IMR-90 (cell line): Measurements from ENCODE around the gene MLLT3. TPM values are rescaled to one million over a fixed set of nuclear protein-coding genes. Genes with fewer than 3 reads are reported as not detected.

ENCODE experiments used
- ATAC-seq: fragments of 200-7000 bp; cut with Tn5 transposase; 2 replicates; pipeline ENCODE4 v1.9.1; 2020; ENCODE audit warnings: low read depth, mild to moderate bottlenecking, moderate library complexity
- BruUV-seq: library from RNA; stranded (reverse); fragments of 400-500 nt; replicated peaks from 2 replicates; lab custom pipeline; 2021; lab: Mats Ljungman, UMichigan
- CTCF ChIA-PET: fragments of 300-600 bp; formaldehyde crosslinking; extraction: SDS; loops from one replicate; lab custom pipeline; 2021; ENCODE audit warnings: antibody characterized with exemption; lab: Yijun Ruan, JAX
- POLR2A ChIA-PET: fragments of 300-600 bp; sonication (Branson Sonifier 250); formaldehyde crosslinking; loops from one replicate; lab custom pipeline; 2022; ENCODE audit warnings: antibody characterized with exemption; ENCODE audit not compliant: unreplicated experiment; lab: Charles Lee
- DNase-seq: peaks from one replicate; pipeline ENCODE4 v3.0.0; 2013
- H2AFZ ChIP-seq: replicated peaks from 2 replicates; pipeline ENCODE3; 2013; ENCODE audit warnings: low read length, mild to moderate bottlenecking; ENCODE audit not compliant: poor library complexity
- H2AK5ac ChIP-seq: 2 replicates; pipeline ENCODE4 v1.6.1; 2013; ENCODE audit warnings: low read depth, low read length, inconsistent platforms
- H2AK9ac ChIP-seq: replicated peaks from 2 replicates; pipeline ENCODE3; 2013; ENCODE audit warnings: mild to moderate bottlenecking, low read depth, low read length, moderate library complexity; ENCODE audit not compliant: poor library complexity
- H2BK120ac ChIP-seq: 2 replicates; pipeline ENCODE4 v1.6.1; 2013; ENCODE audit warnings: low read depth, low read length, inconsistent platforms
- H2BK15ac ChIP-seq: 3 replicates; pipeline ENCODE4 v1.6.1; 2013; ENCODE audit warnings: low read depth, low read length, inconsistent platforms
- H2BK20ac ChIP-seq: 2 replicates; pipeline ENCODE4 v1.6.1; 2013; ENCODE audit warnings: low read depth, mild to moderate bottlenecking, inconsistent platforms, low read length, moderate library complexity
- H2BK5ac ChIP-seq: 2 replicates; pipeline ENCODE4 v1.6.1; 2013; ENCODE audit warnings: mild to moderate bottlenecking, low read depth, low read length, inconsistent platforms; ENCODE audit not compliant: poor library complexity, severe bottlenecking
- H3K14ac ChIP-seq: replicated peaks from 2 replicates; pipeline ENCODE4 v1.6.1; 2013; ENCODE audit warnings: low read depth, low read length, inconsistent platforms
- H3K18ac ChIP-seq: 2 replicates; pipeline ENCODE4 v1.6.1; 2013; ENCODE audit warnings: low read depth, low read length, control low read depth
- H3K23ac ChIP-seq: 2 replicates; pipeline ENCODE4 v1.6.1; 2013; ENCODE audit warnings: low read depth, low read length, inconsistent platforms
- H3K27ac ChIP-seq: 2 replicates; pipeline ENCODE4 v1.5.1; 2013; ENCODE audit warnings: mild to moderate bottlenecking, control low read depth, low read length; ENCODE audit not compliant: insufficient read depth
- H3K27me3 ChIP-seq: 2 replicates; pipeline ENCODE4 v1.6.1; 2013; ENCODE audit warnings: low read length; ENCODE audit not compliant: control insufficient read depth, insufficient read depth
- H3K36me3 ChIP-seq: 2 replicates; pipeline ENCODE4 v1.6.1; 2013; ENCODE audit warnings: low read length, mixed read lengths; ENCODE audit not compliant: control insufficient read depth, insufficient read depth
- H3K4ac ChIP-seq: 2 replicates; pipeline ENCODE4 v1.6.1; 2013; ENCODE audit warnings: low read depth, low read length, inconsistent platforms
- H3K4me1 ChIP-seq: 2 replicates; pipeline ENCODE4 v1.6.1; 2013; ENCODE audit warnings: low read length, mixed read lengths; ENCODE audit not compliant: control insufficient read depth, insufficient read depth
- H3K4me2 ChIP-seq: 2 replicates; pipeline ENCODE4 v1.6.1; 2013; ENCODE audit warnings: low read depth, mild to moderate bottlenecking, control low read depth, low read length, moderate library complexity
- H3K4me3 ChIP-seq: 2 replicates; pipeline ENCODE4 v1.5.1; 2013; ENCODE audit warnings: low read depth, mild to moderate bottlenecking, control low read depth, low read length, moderate library complexity; ENCODE audit not compliant: insufficient read depth
- H3K56ac ChIP-seq: 2 replicates; pipeline ENCODE4 v1.6.1; 2013; ENCODE audit warnings: low read length, inconsistent platforms; ENCODE audit not compliant: insufficient read depth; ENCODE audit errors: extremely low read depth
- H3K79me1 ChIP-seq, 2 experiments: 2 replicates each; pipeline ENCODE4 v1.6.1; 2013; ENCODE audit warnings: low read length in 2 of 2, inconsistent platforms in 1 of 2, low read depth in 1 of 2
- H3K9ac ChIP-seq: 2 replicates; pipeline ENCODE4 v1.6.1; 2013; ENCODE audit warnings: low read depth, low read length, control low read depth
- H3K9me1 ChIP-seq: 2 replicates; pipeline ENCODE4 v1.6.1; 2013; ENCODE audit warnings: low read length, inconsistent platforms; ENCODE audit not compliant: insufficient read depth
- H3K9me3 ChIP-seq: 2 replicates; pipeline ENCODE4 v1.6.1; 2013; ENCODE audit warnings: low read length; ENCODE audit not compliant: control insufficient read depth, insufficient read depth
- H4K20me1 ChIP-seq: 2 replicates; pipeline ENCODE4 v1.6.1; 2013; ENCODE audit warnings: low read length, inconsistent platforms; ENCODE audit not compliant: insufficient read depth
- H4K5ac ChIP-seq: 2 replicates; pipeline ENCODE4 v1.6.1; 2013; ENCODE audit warnings: mild to moderate bottlenecking, low read depth, low read length, control low read depth
- H4K8ac ChIP-seq, 2 experiments: 2 replicates each; pipeline ENCODE4 v1.6.1; 2013; ENCODE audit warnings: low read depth in 2 of 2, low read length in 2 of 2, control low read depth in 1 of 2, inconsistent platforms in 1 of 2
- H4K91ac ChIP-seq: 2 replicates; pipeline ENCODE4 v1.6.1; 2013; ENCODE audit warnings: low read depth, low read length, inconsistent platforms; ENCODE audit not compliant: insufficient read depth
- CEBPB ChIP-seq: IDR thresholded peaks from 2 replicates; pipeline ENCODE4 v1.6.1; 2012; ENCODE audit warnings: low read depth, low read length, improper control_type of control experiment
- MXI1 ChIP-seq: IDR thresholded peaks from 2 replicates; pipeline ENCODE4 v1.6.1; 2012; ENCODE audit warnings: low read depth, mild to moderate bottlenecking, low read length, moderate library complexity, borderline replicate concordance
- RCOR1 ChIP-seq: IDR thresholded peaks from 2 replicates; pipeline ENCODE4 v1.6.1; 2012; ENCODE audit warnings: mild to moderate bottlenecking, low read length, improper control_type of control experiment; ENCODE audit not compliant: insufficient replicate concordance
- WGBS, 2 experiments: methylation state at CpG; one replicate each; pipeline versions ENCODE4 v1.1.5 to v1.1.7; 2013; ENCODE audit warnings: missing lambda C conversion rate in 2 of 2; ENCODE audit not compliant: insufficient read length in 1 of 2; ENCODE audit errors: extremely low coverage in 2 of 2; 5-methylcytosine and 5-hydroxymethylcytosine counted together
- dilution Hi-C: fragments of 300-500 bp; cut with HindIII; formaldehyde crosslinking; loops from one replicate; pipeline ENCODE4 v1.14.3; 2018; ENCODE audit warnings: low sequenced_read_pairs; ENCODE audit not compliant: unreplicated experiment
- in situ Hi-C: fragments of 300-500 bp; cut with MboI; formaldehyde crosslinking; loops from 3 replicates; pipeline ENCODE4 v1.14.3; 2019; ENCODE audit warnings: low sequenced_read_pairs, inconsistent platforms, mixed read lengths
- intact Hi-C: fragments of 100-400 bp; cut with micrococcal nuclease; formaldehyde crosslinking; loops from 2 replicates; pipeline ENCODE4 v1.10.0; 2022
- polyA plus RNA-seq, 3 experiments: library from polyadenylated mRNA; depleted of rRNA; stranded (reverse); fragments of >200 nt; gene quantifications; 2 replicates each; pipeline ENCODE4 v1.2.3, GENCODE V29; 2012; ENCODE audit warnings: low replicate concordance in 1 of 3
- total RNA-seq: library from RNA; depleted of rRNA; stranded (reverse); fragments of >200 nt; gene quantifications from 2 replicates; pipeline ENCODE4 v1.2.3, GENCODE V29; 2012

The MLLT3 gene
- total and polyA plus RNA-seq, 2 of the 4 experiments (the other 2 are of a cell fraction): 10.4 to 21.1 TPM

DNA sequence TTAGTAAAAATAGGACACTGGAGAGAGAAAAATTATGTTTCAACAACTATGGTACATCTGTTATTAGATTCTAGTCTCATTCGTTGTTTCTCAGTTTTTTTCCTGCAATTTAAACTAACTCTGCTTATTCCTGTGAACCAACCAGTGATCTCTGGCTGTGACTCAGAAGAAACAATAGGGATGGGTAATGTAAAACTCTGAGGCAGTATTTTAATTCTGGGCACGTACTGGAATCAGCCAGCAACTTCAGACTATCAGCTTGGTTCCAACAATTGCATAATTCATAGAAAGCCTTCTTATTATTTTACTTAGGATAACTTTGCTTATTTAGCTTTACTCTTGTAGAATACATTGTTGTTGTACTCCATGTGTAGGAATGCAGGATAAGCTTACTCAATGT, 28.8 kb downstream of the MLLT3 start:
- Histone ChIP-seq H3K4me1 (no peaks in the 10 kb centered on the region; the same call in 1 of the 2 replicates), H4K5ac (no peak overlapping the region), H3K18ac (no peak overlapping the region), H3K9ac (no peak overlapping the region), H4K8ac (no peak overlapping the region; a peak in 1 of 4 replicates), H2BK5ac (peak overlapping the region; percentile 51), H4K20me1 (no peaks in the 10 kb centered on the region; the same call in 1 of the 2 replicates), H3K23ac (no peak overlapping the region), H4K91ac (no peak overlapping the region), H2AK9ac (no peak overlapping the region), H3K4me3 (no peak overlapping the region), H2AFZ (no peak overlapping the region), H3K4me2 (peak overlapping the region; percentile 40; the same call in 1 of the 2 replicates), H3K36me3 (no peaks in the 10 kb centered on the region), H3K9me3 (no peaks in the 10 kb centered on the region), H2BK120ac (0 out of 2 replicates have a peak overlapping the region, but pooled peaks have one; percentile 52), H3K27ac (no peak overlapping the region), H2AK5ac (no peak overlapping the region), H3K27me3 (no peaks in the 10 kb centered on the region), H3K9me1 (0 out of 2 replicates have a peak, but pooled peaks cover 3% of the 10 kb centered on the region), H3K56ac (no peak overlapping the region), H2BK15ac (no peak overlapping the region), H3K4ac (no peak overlapping the region), H3K14ac (no peak overlapping the region), H2BK20ac (no peak overlapping the region), H3K79me1 (peaks cover 25 to 35% of the 10 kb centered on the region in 2 experiments)
- no CpG with 5 or more reads among the region's 2 CpGs for WGBS, 2 experiments
- no TSS peak for BruUV-seq
- peak; percentile 81 for DNase-seq
- in situ Hi-C loops: no loop called here
- ATAC-seq: peak; percentile 81
- dilution Hi-C loops: no loop called here
- ChIA-PET CTCF (no interaction called here), POLR2A (no interaction called here)
- no peak for TF ChIP-seq RCOR1
- no peak for TF ChIP-seq MXI1
- TF ChIP-seq CEBPB: peak; percentile 61
- intact Hi-C loops: no loop called here
